ENCODE results near the gene CDC25B. TPM values are rescaled to one million over a fixed set of nuclear protein-coding genes. Genes with fewer than 3 reads are reported as not detected.

CDC25B gene
- total RNA-seq, 3 donors from 2014 or later (not counting 1 experiment from before 2014, with no cell fraction given), result 123 to 147 (median 143) TPM

- Histone ChIP-seq H3K27ac (ENCODE audit: low read length) (no peak within 1 kb of the TSS), H3K4me3 (ENCODE audit: low read length) (no peak within 1 kb of the TSS), H3K36me3 (ENCODE audit: control insufficient read depth, insufficient read depth, low read length) (no peaks in the 10 kb centered on the region), H3K27me3 (ENCODE audit: control insufficient read depth, insufficient read depth, low read length) (peaks cover 15% of the 10 kb centered on the region), H3K9me3 (ENCODE audit: control insufficient read depth, insufficient read depth, low read length) (no peaks in the 10 kb centered on the region), H3K4me1 (ENCODE audit: control insufficient read depth, insufficient read depth, low read length) (peaks cover 48% of the 10 kb centered on the region)
- intact Hi-C loops (cut with micrococcal nuclease), result loop anchor here (10.0 kb wide), 1 partner anchor 303 kb away; no protein-coding TSS in a partner anchor
- no peaks in the 10 kb centered on the region for H3K27me3 Mint-ChIP-seq (ENCODE audit: low read depth in 2 of 2)
- H3K4me3 Mint-ChIP-seq, result peak within 1 kb of the TSS; percentile 18
- ATAC-seq (peak; percentile 36 to 56 (median 52)), DNase-seq (peak in 1 of 2 donors; percentile 80)
- H3K4me1 Mint-ChIP-seq, result peaks cover 26 to 69% of the 10 kb centered on the region in 2 donors
- H3K36me3 Mint-ChIP-seq, result no peaks in the 10 kb centered on the region
- TF ChIP-seq CTCF (IDR thresholded peaks at IDR 0.05), result no peak
- WGBS (ENCODE audit: insufficient coverage), result 23% methylated on average over 28 of the region's 28 CpGs
- H3K27ac Mint-ChIP-seq, result peak within 1 kb of the TSS; percentile 64 to 82
- no peaks in the 10 kb centered on the region for H3K9me3 Mint-ChIP-seq
These were observed 14.8 kb upstream of the CDC25B start, which contains the start of gene SPEF1 for GRCh38 chr20:3781153-3781910. Gene SPEF1, minus strand, starts transcription at chr20:3781448. Its CDS starts 161 bp downstream, at chr20:3781287.

GRCh38 chr20:3782597-3782996 is 13.5 kb upstream of the CDC25B start:
- Mint-ChIP-seq H3K27ac (peak overlapping the region; percentile 64 to 82), H3K4me1 (peaks cover 22 to 65% of the 10 kb centered on the region in 2 donors), H3K27me3 (ENCODE audit: low read depth in 2 of 2) (no peaks in the 10 kb centered on the region), H3K4me3 (no peak overlapping the region), H3K36me3 (no peaks in the 10 kb centered on the region), H3K9me3 (no peaks in the 10 kb centered on the region)
- 92% methylated on average over 6 of the region's 6 CpGs for WGBS (ENCODE audit: insufficient coverage)
- DNase-seq (no peak), ATAC-seq (no peak)
- Histone ChIP-seq H3K4me1 (ENCODE audit: control insufficient read depth, insufficient read depth, low read length) (peaks cover 43% of the 10 kb centered on the region), H3K36me3 (ENCODE audit: control insufficient read depth, insufficient read depth, low read length) (no peaks in the 10 kb centered on the region), H3K9me3 (ENCODE audit: control insufficient read depth, insufficient read depth, low read length) (no peaks in the 10 kb centered on the region), H3K27ac (ENCODE audit: low read length) (no peak overlapping the region), H3K4me3 (ENCODE audit: low read length) (no peak overlapping the region), H3K27me3 (ENCODE audit: control insufficient read depth, insufficient read depth, low read length) (peaks cover 15% of the 10 kb centered on the region)
- no peak for TF ChIP-seq CTCF (IDR thresholded peaks at IDR 0.05)
- intact Hi-C loops (cut with micrococcal nuclease), result loop anchor here (10.0 kb wide), 1 partner anchor 302 kb away; no protein-coding TSS in a partner anchor

GRCh38 chr20:3783068-3783489 is 13.0 kb upstream of the CDC25B start:
- no peak for TF ChIP-seq CTCF (IDR thresholded peaks at IDR 0.05)
- 91% methylated on average over 2 of the region's 2 CpGs for WGBS (ENCODE audit: insufficient coverage)
- Mint-ChIP-seq H3K36me3 (no peaks in the 10 kb centered on the region), H3K27me3 (ENCODE audit: low read depth in 2 of 2) (no peaks in the 10 kb centered on the region), H3K4me3 (no peak overlapping the region), H3K4me1 (peaks cover 23 to 67% of the 10 kb centered on the region in 2 donors), H3K9me3 (no peaks in the 10 kb centered on the region), H3K27ac (peak overlapping the region; percentile 26 to 82)
- H3K4me3 ChIP-seq (ENCODE audit: low read length), result no peak overlapping the region
- H3K4me1 ChIP-seq (ENCODE audit: control insufficient read depth, insufficient read depth, low read length), result peaks cover 41% of the 10 kb centered on the region
- ATAC-seq (no peak), DNase-seq (peak in 1 of 2 donors; percentile 39)
- H3K36me3 ChIP-seq (ENCODE audit: control insufficient read depth, insufficient read depth, low read length), result no peaks in the 10 kb centered on the region
- intact Hi-C loops (cut with micrococcal nuclease), result loop anchor here (10.0 kb wide), 1 partner anchor 302 kb away; no protein-coding TSS in a partner anchor
- peaks cover 12% of the 10 kb centered on the region for H3K27me3 ChIP-seq (ENCODE audit: control insufficient read depth, insufficient read depth, low read length)
- H3K27ac ChIP-seq (ENCODE audit: low read length), result no peak overlapping the region
- H3K9me3 ChIP-seq (ENCODE audit: control insufficient read depth, insufficient read depth, low read length), result no peaks in the 10 kb centered on the region
